ENCODE data around the gene SIL1. TPM values are rescaled to one million over a fixed set of nuclear protein-coding genes. Genes with fewer than 3 reads are reported as not detected.

Gene SIL1
- total RNA-seq, 1 experiment from 2014 or later = 22.0 TPM

- Histone ChIP-seq H3K4me1 (ENCODE audit: insufficient read depth, low read length, poor library complexity, severe bottlenecking) (peaks cover 28% of the 10 kb centered on the region), H3K27ac (ENCODE audit: low read depth, low read length, poor library complexity, severe bottlenecking) (no peak overlapping the region), H3K4me3 (ENCODE audit: low read depth, low read length, poor library complexity, severe bottlenecking) (no peak overlapping the region), H3K36me3 (ENCODE audit: insufficient read depth, low read length, poor library complexity, severe bottlenecking) (no peaks in the 10 kb centered on the region), H3K27me3 (replicated peaks; ENCODE audit: insufficient read depth, low read depth, low read length, poor library complexity) (no peaks in the 10 kb centered on the region), H3K9me3 (ENCODE audit: low read depth, low read length, poor library complexity, severe bottlenecking) (no peaks in the 10 kb centered on the region)
- intact Hi-C loops (cut with micrococcal nuclease; ENCODE audit: unreplicated experiment) = loop anchor here (5.0 kb wide), 1 partner anchor 312 kb away; no protein-coding TSS in a partner anchor
- ChIA-PET POLR2A (ENCODE audit: low non-redundant PET) (no interaction called here), CTCF (no interaction called here)
- BruUV-seq (replicated peaks) = no TSS peak
- TF ChIP-seq EZH2 (IDR thresholded peaks at IDR 0.05; ENCODE audit: borderline replicate concordance, low read depth, low read length, poor library complexity, severe bottlenecking) (no peak), CTCF (conservative IDR thresholded peaks at IDR 0.05; ENCODE audit: low read depth, low read length) (no peak)
- no peak for DNase-seq (ENCODE audit: low spot score)
Measured at GRCh38 chr5:138949988-138950387, 248.2 kb downstream of the SIL1 start.

GRCh38 chr5:138949223-138949574 is 249.0 kb downstream of the SIL1 start:
- Histone ChIP-seq H3K9me3 (ENCODE audit: low read depth, low read length, poor library complexity, severe bottlenecking) (no peaks in the 10 kb centered on the region), H3K27me3 (replicated peaks; ENCODE audit: insufficient read depth, low read depth, low read length, poor library complexity) (no peaks in the 10 kb centered on the region), H3K4me1 (ENCODE audit: insufficient read depth, low read length, poor library complexity, severe bottlenecking) (peaks cover 22% of the 10 kb centered on the region), H3K36me3 (ENCODE audit: insufficient read depth, low read length, poor library complexity, severe bottlenecking) (no peaks in the 10 kb centered on the region), H3K27ac (ENCODE audit: low read depth, low read length, poor library complexity, severe bottlenecking) (no peak overlapping the region), H3K4me3 (ENCODE audit: low read depth, low read length, poor library complexity, severe bottlenecking) (no peak overlapping the region)
- TF ChIP-seq CTCF (conservative IDR thresholded peaks at IDR 0.05; ENCODE audit: low read depth, low read length) (no peak), EZH2 (IDR thresholded peaks at IDR 0.05; ENCODE audit: borderline replicate concordance, low read depth, low read length, poor library complexity, severe bottlenecking) (no peak)
- no peak for DNase-seq (ENCODE audit: low spot score)
- intact Hi-C loops (cut with micrococcal nuclease; ENCODE audit: unreplicated experiment) = no loop called here
- ChIA-PET POLR2A (ENCODE audit: low non-redundant PET) (no interaction called here), CTCF (no interaction called here)
- no TSS peak for BruUV-seq (replicated peaks)

- no peak overlapping the region for H3K4me3 ChIP-seq (ENCODE audit: low read depth, low read length, poor library complexity, severe bottlenecking)
- POLR2A ChIA-PET (ENCODE audit: low non-redundant PET) = no interaction called here
- intact Hi-C loops (cut with micrococcal nuclease; ENCODE audit: unreplicated experiment) = no loop called here
- CTCF ChIA-PET = no interaction called here
- no peak for TF ChIP-seq EZH2 (IDR thresholded peaks at IDR 0.05; ENCODE audit: borderline replicate concordance, low read depth, low read length, poor library complexity, severe bottlenecking)
- TF ChIP-seq CTCF (conservative IDR thresholded peaks at IDR 0.05; ENCODE audit: low read depth, low read length) = no peak
- DNase-seq (ENCODE audit: low spot score) = no peak
- peaks cover 16% of the 10 kb centered on the region for H3K4me1 ChIP-seq (ENCODE audit: insufficient read depth, low read length, poor library complexity, severe bottlenecking)
- no peaks in the 10 kb centered on the region for H3K27me3 ChIP-seq (replicated peaks; ENCODE audit: insufficient read depth, low read depth, low read length, poor library complexity)
- H3K36me3 ChIP-seq (ENCODE audit: insufficient read depth, low read length, poor library complexity, severe bottlenecking) = no peaks in the 10 kb centered on the region
- no TSS peak for BruUV-seq (replicated peaks)
- no peaks in the 10 kb centered on the region for H3K9me3 ChIP-seq (ENCODE audit: low read depth, low read length, poor library complexity, severe bottlenecking)
- H3K27ac ChIP-seq (ENCODE audit: low read depth, low read length, poor library complexity, severe bottlenecking) = no peak overlapping the region
Measured at GRCh38 chr5:138948471-138949222, 249.5 kb downstream of the SIL1 start.
